Stromal cell of bone marrow (primary cell): ENCODE measurements around the gene CCDC3.

ENCODE experiments used
- DNase-seq: peaks from one replicate; pipeline ENCODE4 v3.0.0-alpha.2; 2012; ENCODE audit warnings: low read depth

Gene CCDC3

DNA sequence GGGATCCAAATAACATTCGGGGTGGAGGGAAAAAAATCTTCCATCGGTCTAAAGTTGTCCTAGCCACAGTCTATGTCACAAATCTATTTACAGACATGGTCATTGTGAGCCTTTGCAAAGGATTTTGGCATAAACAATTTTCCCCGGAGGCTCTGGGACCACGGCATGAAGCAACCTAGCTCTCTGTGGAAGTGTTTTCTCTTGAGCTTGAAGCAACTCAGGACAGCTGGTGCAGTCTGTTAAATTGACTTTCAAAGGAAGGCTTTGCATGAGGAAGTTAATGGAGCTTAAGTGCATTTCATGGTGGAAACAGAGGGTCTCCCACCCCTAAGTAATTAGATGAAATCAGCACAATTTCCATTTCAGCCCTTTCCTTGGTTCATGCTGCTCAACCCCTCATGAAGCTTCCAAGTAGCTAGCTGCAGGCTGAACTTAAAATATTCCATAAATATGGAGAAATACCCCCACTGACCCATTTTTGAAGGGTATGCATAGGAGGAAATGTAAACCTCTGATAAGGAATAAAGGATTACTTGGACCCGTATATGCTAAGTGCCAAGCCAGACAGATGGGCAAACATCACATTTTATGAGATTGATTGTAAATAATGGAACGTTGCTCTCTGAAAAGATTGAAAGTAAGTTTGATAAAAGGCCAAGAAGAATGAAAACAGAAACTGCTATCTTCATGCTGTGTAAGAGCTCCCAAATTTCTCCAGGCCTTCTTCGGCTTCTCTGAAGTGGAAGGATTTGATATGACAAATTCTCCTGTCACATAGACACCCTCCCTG lies 39.9 kb downstream of the CCDC3 start:
- no peak for DNase-seq

- DNase-seq, result no peak
Observed at GRCh38 chr10:12960941-12961340, 40.6 kb downstream of the CCDC3 start.

DNA sequence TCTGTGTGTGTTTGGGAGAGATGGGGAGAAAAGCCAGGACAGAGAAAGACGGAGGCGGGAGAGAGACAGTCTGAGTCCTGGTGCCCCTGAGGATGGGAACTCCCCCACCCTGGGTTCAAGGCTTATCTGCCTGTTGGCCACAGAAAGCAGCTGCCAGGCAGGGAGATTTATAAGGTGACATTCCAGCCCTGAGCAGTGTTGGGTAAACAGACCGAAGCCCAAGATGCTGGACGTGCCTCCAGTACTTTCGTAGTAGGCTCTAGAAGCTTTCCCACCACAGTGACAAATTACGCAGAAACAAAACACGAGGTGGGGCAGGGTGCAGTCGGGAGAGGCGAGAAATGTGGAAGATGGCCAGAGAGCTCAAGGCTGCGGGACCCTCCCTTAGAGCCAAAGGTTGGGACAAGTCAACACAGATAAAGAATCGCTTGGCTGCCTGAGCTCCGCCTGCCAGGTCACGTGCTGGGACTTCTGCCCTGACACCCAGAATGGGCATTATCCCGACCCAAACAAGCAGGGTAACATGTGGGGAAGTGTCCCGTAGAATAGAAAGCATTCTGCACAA lies 41.1 kb downstream of the CCDC3 start:
- no peak for DNase-seq

GRCh38 chr10:12958546-12959110 lies 42.9 kb downstream of the CCDC3 start:
- DNase-seq, result no peak

GRCh38 chr10:12957081-12957480 lies 44.4 kb downstream of the CCDC3 start:
- DNase-seq, result no peak

DNA sequence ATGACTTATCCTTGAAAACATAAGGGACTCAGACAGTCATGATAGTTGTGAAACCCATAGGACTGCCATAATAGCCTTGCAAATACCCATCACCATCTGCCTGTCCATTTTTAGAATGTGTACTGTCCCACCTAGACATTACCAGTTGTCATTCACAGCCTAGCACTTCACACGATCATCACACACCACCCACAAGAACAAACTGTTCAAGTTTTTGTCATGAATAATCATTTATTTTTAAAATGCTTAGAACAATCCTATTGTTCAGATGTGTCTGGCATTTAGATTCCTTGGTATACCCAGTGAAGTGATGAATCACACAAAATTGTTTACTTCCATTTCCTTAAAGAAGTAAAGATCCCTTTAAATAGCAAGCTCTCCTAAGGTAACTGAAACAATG lies 46.6 kb downstream of the CCDC3 start:
- no peak for DNase-seq

DNA sequence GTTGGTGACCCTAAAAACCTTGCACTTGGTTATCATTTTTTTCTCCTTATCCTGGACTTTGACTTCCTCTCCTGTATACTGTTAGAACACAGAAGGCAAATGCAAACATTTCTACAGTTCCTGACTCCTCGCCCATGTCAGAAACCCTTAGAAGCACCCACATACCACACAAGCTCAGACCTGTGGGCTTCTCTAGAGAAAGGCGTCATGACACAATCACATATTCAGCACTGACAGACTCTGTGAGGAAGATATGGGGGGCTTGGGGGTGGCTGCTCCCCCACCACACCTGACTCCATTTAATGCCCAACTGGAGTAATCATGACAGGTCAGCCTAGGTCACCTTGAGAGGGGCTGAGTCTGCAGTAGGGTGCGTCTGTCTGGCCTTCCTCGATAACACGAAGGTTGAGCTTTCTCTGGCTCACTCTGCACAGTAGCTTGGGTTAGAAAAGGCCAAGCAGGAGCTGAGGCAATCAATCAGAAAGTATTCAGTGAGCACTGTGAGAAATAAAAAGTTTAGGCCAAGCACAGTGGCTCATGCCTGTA lies 50.9 kb downstream of the CCDC3 start:
- DNase-seq, result no peak

DNA sequence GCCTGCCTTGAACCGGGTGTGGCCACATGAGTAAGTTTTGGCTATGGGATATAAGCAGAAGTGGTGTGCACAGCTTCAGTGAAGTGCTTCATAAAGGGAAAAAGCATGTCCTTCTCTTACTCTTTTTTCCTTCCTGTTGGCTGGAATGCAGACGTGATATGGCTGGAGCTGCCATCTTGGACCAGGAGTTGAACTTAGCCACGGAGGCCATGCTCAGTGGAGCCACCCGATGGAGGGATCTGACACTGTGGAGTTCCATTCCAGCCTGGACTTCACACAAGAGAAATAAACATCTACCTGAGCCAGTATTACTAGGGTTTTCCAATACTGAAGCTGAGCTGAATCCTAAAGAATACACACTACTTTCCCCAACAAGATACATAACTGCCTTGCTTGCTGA lies 52.3 kb downstream of the CCDC3 start:
- no peak for DNase-seq

- DNase-seq, result no peak
Observed at GRCh38 chr10:12947741-12948140, 53.8 kb downstream of the CCDC3 start.

DNA sequence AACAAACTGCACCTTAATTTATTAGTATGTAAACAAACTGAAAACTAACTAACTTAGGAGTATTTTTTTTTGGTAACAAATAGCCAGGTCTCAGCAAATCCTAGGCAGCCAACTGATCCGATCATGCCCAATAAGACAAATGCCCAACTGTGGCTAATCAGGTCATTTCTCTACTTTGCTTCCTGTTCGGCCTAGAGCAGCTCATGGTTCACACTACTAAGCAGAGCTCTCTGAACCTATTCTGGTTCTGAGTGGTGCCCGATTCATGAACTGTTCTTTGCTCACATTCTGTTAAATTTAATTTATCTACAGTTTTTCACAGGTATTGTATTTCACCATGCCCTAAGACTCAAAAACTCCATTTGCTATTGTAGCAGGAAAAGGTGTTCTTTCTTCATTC lies 55.1 kb downstream of the CCDC3 start:
- DNase-seq, result no peak

GRCh38 chr10:12945690-12946359 lies 55.7 kb downstream of the CCDC3 start:
- no peak for DNase-seq

GRCh38 chr10:12944931-12945330 lies 56.6 kb downstream of the CCDC3 start:
- no peak for DNase-seq

- DNase-seq, result no peak
Observed at GRCh38 chr10:12943425-12943824, 58.1 kb downstream of the CCDC3 start.

- DNase-seq, result peak; percentile 31
Observed at GRCh38 chr10:12941966-12942365, 59.5 kb downstream of the CCDC3 start.

GRCh38 chr10:12940791-12941190 lies 60.7 kb downstream of the CCDC3 start:
- no peak for DNase-seq

GRCh38 chr10:12938271-12938670 lies 63.2 kb downstream of the CCDC3 start:
- DNase-seq, result peak; percentile 35

- peak; percentile 53 for DNase-seq
Observed at GRCh38 chr10:12937527-12937926, 64.0 kb downstream of the CCDC3 start.

DNA sequence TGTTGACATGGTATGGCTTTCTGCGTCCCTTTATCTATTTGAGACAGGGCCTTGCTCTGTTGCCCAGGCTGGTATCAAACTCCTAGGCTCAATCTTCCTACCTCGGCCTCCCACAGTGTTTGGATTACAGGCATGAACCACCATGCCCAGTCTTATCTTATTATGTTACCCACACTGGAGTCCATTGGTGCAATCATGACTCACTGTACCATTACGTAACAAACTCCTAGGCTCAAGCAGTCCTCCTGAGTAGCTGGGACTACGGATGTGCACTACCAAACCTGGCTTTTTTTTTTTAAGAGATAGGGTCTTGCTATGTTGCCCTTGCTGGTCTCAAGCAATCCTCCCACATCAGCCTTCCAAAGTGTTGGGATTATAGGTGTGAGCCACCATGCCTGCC lies 66.7 kb downstream of the CCDC3 start:
- DNase-seq, result peak; percentile 53

DNA sequence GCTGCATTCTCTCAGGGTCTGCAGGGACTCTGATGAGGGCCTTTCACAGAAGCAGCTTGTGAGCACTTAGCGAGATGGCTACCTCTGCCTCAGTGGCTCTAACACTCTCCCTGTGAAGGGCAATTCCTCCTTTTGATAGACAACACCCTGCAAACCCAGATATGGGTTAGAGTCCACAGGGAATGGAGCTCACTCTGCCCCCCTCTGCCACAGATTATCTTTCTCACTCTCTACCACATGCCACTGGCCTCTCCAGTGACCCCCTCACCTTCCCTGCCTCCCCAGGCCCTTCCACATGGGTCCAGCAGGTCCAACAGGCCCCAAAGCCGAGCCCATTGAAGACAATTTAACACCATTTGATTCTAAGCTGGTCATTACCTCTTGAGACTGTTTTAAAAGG lies 72.1 kb downstream of the CCDC3 start:
- DNase-seq, result no peak

GRCh38 chr10:12928571-12928970 lies 72.9 kb downstream of the CCDC3 start:
- no peak for DNase-seq

DNA sequence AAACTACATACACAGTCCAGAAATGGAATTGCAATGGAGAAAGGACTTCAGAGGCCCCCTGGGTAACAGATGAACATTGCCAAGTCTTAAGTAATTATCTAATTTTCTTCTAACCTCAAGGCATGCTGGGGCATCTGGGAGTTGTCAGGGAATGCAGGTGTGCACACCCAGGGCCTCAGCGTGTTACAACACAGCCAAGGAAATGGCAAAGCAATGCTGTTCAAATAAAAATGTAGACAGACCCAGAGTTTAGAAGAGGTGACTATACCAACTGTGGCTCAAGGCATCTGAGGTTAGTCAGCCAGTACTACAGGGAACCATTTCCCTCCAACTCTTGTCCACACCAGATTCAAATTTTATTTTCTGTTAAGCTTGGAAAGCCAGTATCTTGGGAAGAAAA lies 73.6 kb downstream of the CCDC3 start:
- DNase-seq, result no peak

DNA sequence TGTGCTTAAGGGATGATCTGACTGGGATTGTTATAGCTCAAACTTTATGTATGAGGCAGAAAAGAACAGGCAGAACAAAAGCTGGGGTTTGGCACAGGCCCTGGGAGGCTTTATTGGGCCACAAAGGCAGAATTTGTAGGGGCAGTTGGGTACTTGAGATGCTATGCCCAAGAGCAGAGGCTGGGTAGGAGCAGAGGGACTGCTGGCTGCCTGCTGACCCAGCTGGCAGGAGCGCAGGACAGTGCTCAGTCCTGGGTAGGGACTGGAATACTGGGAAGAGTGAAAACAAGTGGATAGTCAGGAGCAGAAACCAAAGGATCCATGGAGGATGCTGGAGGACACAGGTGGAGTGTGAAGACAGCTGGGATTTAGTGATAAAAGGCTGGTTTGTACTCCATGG lies 75.7 kb downstream of the CCDC3 start:
- no peak for DNase-seq

GRCh38 chr10:12924911-12925310 lies 76.6 kb downstream of the CCDC3 start:
- DNase-seq, result no peak
